ENCODE results near the gene CCDC112.

- no peak for TF ChIP-seq CTCF (IDR thresholded peaks at IDR 0.05)
- peak in 2 of 4 donors; percentile 23 to 30 for TF ChIP-seq POLR2A (IDR thresholded peaks at IDR 0.05)
Observed at GRCh38 chr5:115262321-115263077, 34.0 kb downstream of the CCDC112 start, which contains the start of gene PGGT1B.

Data from esophagus squamous epithelium (tissue), 4 donors.